22Rv1 (cell line): ENCODE data around the gene TTC13.

Experiments used
- ZFX ChIP-seq: fragments of 450-650 bp; IDR thresholded peaks from 2 replicates; pipeline ENCODE4 v1.6.1; 2017; ENCODE audit warnings: antibody characterized with exemption, borderline replicate concordance
- TF ChIP-seq, protein P1 (sequence below): fragments of 450-650 bp; IDR thresholded peaks from 2 replicates; pipeline ENCODE4 v1.5.1; 2017; ENCODE audit warnings: mild to moderate bottlenecking

DNA sequence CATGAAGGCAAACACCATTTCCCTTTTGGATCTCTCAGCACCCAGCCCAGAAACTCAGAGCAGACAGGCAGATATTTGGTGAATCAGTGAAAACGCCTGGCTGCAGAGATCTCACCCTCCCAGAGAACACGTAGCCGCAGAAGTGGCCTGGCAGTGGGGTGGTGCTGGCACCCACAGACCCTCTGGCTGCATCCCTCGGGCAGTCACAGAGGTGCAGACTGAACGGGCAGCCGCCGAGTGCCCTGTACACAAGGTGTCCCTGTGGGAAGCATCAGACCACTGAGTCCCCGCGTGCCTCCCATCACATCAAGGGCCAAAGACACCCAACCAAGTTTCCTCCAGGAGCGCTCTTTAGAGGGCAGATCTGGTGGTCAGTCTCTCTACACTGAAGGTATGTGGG, 49.3 kb upstream of the TTC13 start:
- TF ChIP-seq, protein P1, sequence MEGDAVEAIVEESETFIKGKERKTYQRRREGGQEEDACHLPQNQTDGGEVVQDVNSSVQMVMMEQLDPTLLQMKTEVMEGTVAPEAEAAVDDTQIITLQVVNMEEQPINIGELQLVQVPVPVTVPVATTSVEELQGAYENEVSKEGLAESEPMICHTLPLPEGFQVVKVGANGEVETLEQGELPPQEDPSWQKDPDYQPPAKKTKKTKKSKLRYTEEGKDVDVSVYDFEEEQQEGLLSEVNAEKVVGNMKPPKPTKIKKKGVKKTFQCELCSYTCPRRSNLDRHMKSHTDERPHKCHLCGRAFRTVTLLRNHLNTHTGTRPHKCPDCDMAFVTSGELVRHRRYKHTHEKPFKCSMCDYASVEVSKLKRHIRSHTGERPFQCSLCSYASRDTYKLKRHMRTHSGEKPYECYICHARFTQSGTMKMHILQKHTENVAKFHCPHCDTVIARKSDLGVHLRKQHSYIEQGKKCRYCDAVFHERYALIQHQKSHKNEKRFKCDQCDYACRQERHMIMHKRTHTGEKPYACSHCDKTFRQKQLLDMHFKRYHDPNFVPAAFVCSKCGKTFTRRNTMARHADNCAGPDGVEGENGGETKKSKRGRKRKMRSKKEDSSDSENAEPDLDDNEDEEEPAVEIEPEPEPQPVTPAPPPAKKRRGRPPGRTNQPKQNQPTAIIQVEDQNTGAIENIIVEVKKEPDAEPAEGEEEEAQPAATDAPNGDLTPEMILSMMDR: no peak
- TF ChIP-seq ZFX: no peak
